ENCODE results near the gene ZNF532. TPM values are rescaled to one million over a fixed set of nuclear protein-coding genes. Genes with fewer than 3 reads are reported as not detected.
"Not testable (repeated sequence)": the region's sequence is repeated elsewhere in the genome, so short reads cannot be mapped to it uniquely, and the experiment has no call there.

The ZNF532 gene
- polyA plus RNA-seq, 3 donors: 0.76 to 18.5 (median 1.7) TPM

DNA sequence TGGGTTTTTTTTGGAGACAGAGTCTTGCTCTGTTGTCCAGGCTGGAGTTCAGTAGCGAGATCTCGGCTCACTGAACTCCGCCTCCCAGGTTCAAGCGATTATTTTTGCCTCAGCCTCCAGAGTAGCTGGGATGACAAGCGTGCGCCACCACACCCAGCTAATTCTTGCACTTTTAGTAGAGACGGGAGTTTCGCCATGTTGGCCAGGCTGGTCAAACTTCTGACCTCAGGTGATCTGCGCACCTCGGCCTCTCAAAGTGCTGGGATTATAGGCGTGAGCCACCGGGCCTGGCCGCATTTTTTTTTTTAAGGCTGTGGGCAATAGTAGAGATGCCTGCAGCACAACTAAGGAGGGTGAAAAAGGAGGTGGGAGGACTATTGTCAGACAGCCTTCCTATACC lies 41.7 kb upstream of the ZNF532 start:
- peaks cover 0 to 5% (median 3%) of the 10 kb centered on the region in 3 donors for H3K27me3 Mint-ChIP-seq (ENCODE audit: low read depth in 3 of 3)
- no peak for DNase-seq
- H3K27ac Mint-ChIP-seq: no peak overlapping the region
- Histone ChIP-seq H2AFZ (ENCODE audit: insufficient read depth, low read depth, low read length, poor library complexity, severe bottlenecking) (no peak overlapping the region), H3K27ac (ENCODE audit: low read depth in 1 of 2, low read length in 2 of 2) (no peak overlapping the region), H3K4me3 (replicated peaks in 1 of 3; ENCODE audit: low read depth in 2 of 3, low read length in 3 of 3) (no peak overlapping the region), H3K27me3 (ENCODE audit: control insufficient read depth in 2 of 2, insufficient read depth in 2 of 2, low read length in 2 of 2) (no peaks in the 10 kb centered on the region), H3K4me1 (ENCODE audit: control insufficient read depth in 1 of 2, insufficient read depth in 2 of 2, low read length in 2 of 2) (no peaks in the 10 kb centered on the region), H3K9me3 (replicated peaks in 1 of 2; ENCODE audit: control insufficient read depth in 1 of 2, insufficient read depth in 1 of 2, low read length in 2 of 2) (peaks cover 0 to 4% of the 10 kb centered on the region in 2 donors), H3K9ac (ENCODE audit: insufficient read depth, low read length, poor library complexity, severe bottlenecking) (no peak overlapping the region), H3K36me3 (replicated peaks in 1 of 2; ENCODE audit: control insufficient read depth in 1 of 2, insufficient read depth in 2 of 2, low read length in 2 of 2) (no peaks in the 10 kb centered on the region), H4K20me1 (ENCODE audit: insufficient read depth, low read length) (no peaks in the 10 kb centered on the region), H3K79me2 (ENCODE audit: insufficient read depth, low read length) (no peaks in the 10 kb centered on the region), H3K4me2 (replicated peaks; ENCODE audit: extremely low read depth, low read length, poor library complexity, severe bottlenecking) (no peak overlapping the region)
- peaks cover 0 to 7% (median 6%) of the 10 kb centered on the region in 7 donors for H3K9me3 Mint-ChIP-seq
- WGBS (ENCODE audit: insufficient coverage): 100% methylated on average over 6 of the region's 13 CpGs
- no peaks in the 10 kb centered on the region for H3K4me1 Mint-ChIP-seq
- TF ChIP-seq, protein P1, sequence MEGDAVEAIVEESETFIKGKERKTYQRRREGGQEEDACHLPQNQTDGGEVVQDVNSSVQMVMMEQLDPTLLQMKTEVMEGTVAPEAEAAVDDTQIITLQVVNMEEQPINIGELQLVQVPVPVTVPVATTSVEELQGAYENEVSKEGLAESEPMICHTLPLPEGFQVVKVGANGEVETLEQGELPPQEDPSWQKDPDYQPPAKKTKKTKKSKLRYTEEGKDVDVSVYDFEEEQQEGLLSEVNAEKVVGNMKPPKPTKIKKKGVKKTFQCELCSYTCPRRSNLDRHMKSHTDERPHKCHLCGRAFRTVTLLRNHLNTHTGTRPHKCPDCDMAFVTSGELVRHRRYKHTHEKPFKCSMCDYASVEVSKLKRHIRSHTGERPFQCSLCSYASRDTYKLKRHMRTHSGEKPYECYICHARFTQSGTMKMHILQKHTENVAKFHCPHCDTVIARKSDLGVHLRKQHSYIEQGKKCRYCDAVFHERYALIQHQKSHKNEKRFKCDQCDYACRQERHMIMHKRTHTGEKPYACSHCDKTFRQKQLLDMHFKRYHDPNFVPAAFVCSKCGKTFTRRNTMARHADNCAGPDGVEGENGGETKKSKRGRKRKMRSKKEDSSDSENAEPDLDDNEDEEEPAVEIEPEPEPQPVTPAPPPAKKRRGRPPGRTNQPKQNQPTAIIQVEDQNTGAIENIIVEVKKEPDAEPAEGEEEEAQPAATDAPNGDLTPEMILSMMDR (IDR thresholded peaks at IDR 0.05): no peak
- H3K36me3 Mint-ChIP-seq: no peaks in the 10 kb centered on the region
- intact Hi-C loops (cut with micrococcal nuclease): no loop called here
- H3K4me3 Mint-ChIP-seq: no peak overlapping the region

DNA sequence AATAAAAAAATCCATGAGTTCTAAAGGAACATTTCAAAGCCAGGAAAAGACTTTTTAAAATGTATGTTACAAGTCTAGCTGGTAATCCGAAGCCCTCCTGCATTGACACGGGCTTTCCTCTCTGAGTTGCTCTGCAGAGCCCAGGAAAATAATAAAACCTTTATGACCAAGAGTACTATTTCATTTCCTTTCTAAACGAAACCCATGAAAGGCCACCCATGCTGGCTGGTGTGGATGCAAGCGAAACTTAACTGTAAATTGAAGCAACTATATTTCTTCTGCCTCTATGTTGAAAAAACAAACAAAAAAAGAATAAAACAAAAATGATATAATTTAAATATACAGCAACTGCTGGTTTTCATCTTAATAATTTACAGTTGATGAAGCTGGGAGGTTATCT lies 41.3 kb upstream of the ZNF532 start:
- Histone ChIP-seq H3K9ac (ENCODE audit: insufficient read depth, low read length, poor library complexity, severe bottlenecking) (no peak overlapping the region), H3K9me3 (replicated peaks in 1 of 2; ENCODE audit: control insufficient read depth in 1 of 2, insufficient read depth in 1 of 2, low read length in 2 of 2) (peaks cover 0 to 4% of the 10 kb centered on the region in 2 donors), H3K36me3 (replicated peaks in 1 of 2; ENCODE audit: control insufficient read depth in 1 of 2, insufficient read depth in 2 of 2, low read length in 2 of 2) (no peaks in the 10 kb centered on the region), H3K79me2 (ENCODE audit: insufficient read depth, low read length) (no peaks in the 10 kb centered on the region), H3K4me2 (replicated peaks; ENCODE audit: extremely low read depth, low read length, poor library complexity, severe bottlenecking) (no peak overlapping the region), H4K20me1 (ENCODE audit: insufficient read depth, low read length) (no peaks in the 10 kb centered on the region), H3K27me3 (ENCODE audit: control insufficient read depth in 2 of 2, insufficient read depth in 2 of 2, low read length in 2 of 2) (no peaks in the 10 kb centered on the region), H3K27ac (ENCODE audit: low read depth in 1 of 2, low read length in 2 of 2) (no peak overlapping the region), H2AFZ (ENCODE audit: insufficient read depth, low read depth, low read length, poor library complexity, severe bottlenecking) (no peak overlapping the region), H3K4me1 (ENCODE audit: control insufficient read depth in 1 of 2, insufficient read depth in 2 of 2, low read length in 2 of 2) (no peaks in the 10 kb centered on the region), H3K4me3 (replicated peaks in 1 of 3; ENCODE audit: low read depth in 2 of 3, low read length in 3 of 3) (no peak overlapping the region)
- no peaks in the 10 kb centered on the region for H3K36me3 Mint-ChIP-seq
- no peak overlapping the region for H3K4me3 Mint-ChIP-seq
- DNase-seq: no peak
- no peak overlapping the region for H3K27ac Mint-ChIP-seq
- TF ChIP-seq, protein P1 (IDR thresholded peaks at IDR 0.05): no peak
- H3K9me3 Mint-ChIP-seq: peaks cover 0 to 7% (median 6%) of the 10 kb centered on the region in 7 donors
- no peaks in the 10 kb centered on the region for H3K4me1 Mint-ChIP-seq
- peaks cover 0 to 5% (median 3%) of the 10 kb centered on the region in 3 donors for H3K27me3 Mint-ChIP-seq (ENCODE audit: low read depth in 3 of 3)
- intact Hi-C loops (cut with micrococcal nuclease): no loop called here
- WGBS (ENCODE audit: insufficient coverage): 86% methylated on average over 2 of the region's 4 CpGs

DNA sequence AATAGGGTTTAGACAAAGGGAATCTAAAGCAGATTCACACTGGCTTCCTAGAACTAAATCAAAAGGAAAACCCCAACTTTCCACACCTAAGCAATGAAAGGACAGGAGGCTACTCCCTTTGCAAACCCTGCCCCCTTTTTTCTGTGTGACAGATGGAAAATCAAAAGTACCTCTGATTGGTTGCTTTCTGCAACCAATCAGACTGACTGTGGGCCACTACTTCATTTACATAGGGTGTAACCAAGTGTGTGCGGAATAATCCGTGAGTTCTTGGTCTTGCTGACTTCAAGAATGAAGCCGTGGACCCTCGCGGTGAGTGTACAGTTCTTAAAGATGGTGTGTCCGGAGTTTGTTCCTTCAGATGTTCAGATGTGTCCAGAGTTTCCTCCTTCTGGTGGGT lies 37.8 kb upstream of the ZNF532 start:
- DNase-seq; H3K36me3 ChIP-seq (replicated peaks in 1 of 2; ENCODE audit: control insufficient read depth in 1 of 2, insufficient read depth in 2 of 2, low read length in 2 of 2); H3K36me3 Mint-ChIP-seq; H3K4me2 ChIP-seq (replicated peaks; ENCODE audit: extremely low read depth, low read length, poor library complexity, severe bottlenecking); H3K27ac ChIP-seq (ENCODE audit: low read depth in 1 of 2, low read length in 2 of 2); H3K4me3 Mint-ChIP-seq; H3K27me3 ChIP-seq (ENCODE audit: control insufficient read depth in 2 of 2, insufficient read depth in 2 of 2, low read length in 2 of 2); H3K27ac Mint-ChIP-seq; H3K4me1 ChIP-seq (ENCODE audit: control insufficient read depth in 1 of 2, insufficient read depth in 2 of 2, low read length in 2 of 2); H3K4me1 Mint-ChIP-seq; H3K9ac ChIP-seq (ENCODE audit: insufficient read depth, low read length, poor library complexity, severe bottlenecking); H3K9me3 ChIP-seq (replicated peaks in 1 of 2; ENCODE audit: control insufficient read depth in 1 of 2, insufficient read depth in 1 of 2, low read length in 2 of 2); H3K9me3 Mint-ChIP-seq; H2AFZ ChIP-seq (ENCODE audit: insufficient read depth, low read depth, low read length, poor library complexity, severe bottlenecking); H3K79me2 ChIP-seq (ENCODE audit: insufficient read depth, low read length); H3K27me3 Mint-ChIP-seq (ENCODE audit: low read depth in 3 of 3); H3K4me3 ChIP-seq (replicated peaks in 1 of 3; ENCODE audit: low read depth in 2 of 3, low read length in 3 of 3); intact Hi-C loops (cut with micrococcal nuclease); H4K20me1 ChIP-seq (ENCODE audit: insufficient read depth, low read length): not testable (repeated sequence)
- 98% methylated on average over 6 of the region's 6 CpGs for WGBS (ENCODE audit: insufficient coverage)

Data from CD14-positive monocyte (primary cell).